GM21576 (cell line): ENCODE measurements around the gene LSG1.
"Not testable (repeated sequence)": the region's sequence is repeated elsewhere in the genome, so short reads cannot be mapped to it uniquely, and the experiment has no call there.

Experiments used
- ATAC-seq: cut with Tn5 transposase; IDR thresholded peaks from one replicate; pipeline ENCODE4 v1.9.1; 2021; ENCODE audit warnings: mild to moderate bottlenecking, moderate library complexity; ENCODE audit not compliant: unreplicated experiment

The LSG1 gene

GRCh38 chr3:194619741-194620140 lies 52.2 kb downstream of the LSG1 start:
- no peak for ATAC-seq

- no peak for ATAC-seq
Measured at GRCh38 chr3:194618858-194619608, 53.0 kb downstream of the LSG1 start.

GRCh38 chr3:194617827-194618226 lies 54.2 kb downstream of the LSG1 start:
- ATAC-seq = no peak

- ATAC-seq = no peak
Measured at GRCh38 chr3:194617143-194617671, 54.8 kb downstream of the LSG1 start.

- ATAC-seq = no peak
Measured at GRCh38 chr3:194615226-194615625, 56.8 kb downstream of the LSG1 start.

- ATAC-seq = no peak
Measured at GRCh38 chr3:194612221-194612620, 59.8 kb downstream of the LSG1 start.

- ATAC-seq = no peak
Measured at GRCh38 chr3:194610689-194611088, 61.3 kb downstream of the LSG1 start.

- ATAC-seq = no peak
Measured at GRCh38 chr3:194609601-194610000, 62.4 kb downstream of the LSG1 start.

GRCh38 chr3:194608981-194609380 lies 63.0 kb downstream of the LSG1 start:
- ATAC-seq = no peak

GRCh38 chr3:194607592-194608389 lies 64.2 kb downstream of the LSG1 start:
- no peak for ATAC-seq

- ATAC-seq = no peak
Measured at GRCh38 chr3:194606941-194607340, 65.0 kb downstream of the LSG1 start.

- no peak for ATAC-seq
Measured at GRCh38 chr3:194606163-194606562, 65.8 kb downstream of the LSG1 start.

GRCh38 chr3:194605314-194605713 lies 66.7 kb downstream of the LSG1 start:
- ATAC-seq = not testable (repeated sequence)

- ATAC-seq = no peak
Measured at GRCh38 chr3:194604837-194605236, 67.2 kb downstream of the LSG1 start.

GRCh38 chr3:194604126-194604525 lies 67.9 kb downstream of the LSG1 start:
- no peak for ATAC-seq

GRCh38 chr3:194602669-194603171 lies 69.3 kb downstream of the LSG1 start:
- no peak for ATAC-seq

GRCh38 chr3:194598771-194599557 lies 73.0 kb downstream of the LSG1 start:
- ATAC-seq = no peak

GRCh38 chr3:194596906-194597305 lies 75.1 kb downstream of the LSG1 start:
- no peak for ATAC-seq

- ATAC-seq = no peak
Measured at GRCh38 chr3:194592798-194593752, 78.9 kb downstream of the LSG1 start.
